ENCODE results near the gene NQO2.

Gene NQO2

DNA sequence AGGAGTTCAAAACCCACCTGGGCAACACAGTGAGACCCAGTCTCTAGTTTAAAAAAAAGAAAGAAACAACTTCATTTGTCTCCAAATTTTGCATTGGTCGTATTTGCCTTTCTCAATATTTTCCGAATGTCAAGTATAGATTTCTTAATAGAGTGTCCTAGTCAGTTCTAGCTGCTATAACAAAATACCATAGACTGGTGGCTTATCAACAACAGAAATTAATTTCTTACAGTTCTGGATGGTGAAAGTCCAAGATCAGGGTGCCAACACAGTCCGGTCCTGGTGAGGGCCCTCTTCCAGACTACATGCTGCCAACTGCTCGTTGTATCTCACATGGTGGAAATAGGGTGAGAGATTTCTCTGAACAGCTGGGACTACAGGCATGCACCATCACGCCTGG, 34.0 kb downstream of the NQO2 start:
- H3K4me1 ChIP-seq (ENCODE audit: low read depth, poor library complexity, severe bottlenecking): peaks cover 46% of the 10 kb centered on the region
- TF ChIP-seq, protein P1, sequence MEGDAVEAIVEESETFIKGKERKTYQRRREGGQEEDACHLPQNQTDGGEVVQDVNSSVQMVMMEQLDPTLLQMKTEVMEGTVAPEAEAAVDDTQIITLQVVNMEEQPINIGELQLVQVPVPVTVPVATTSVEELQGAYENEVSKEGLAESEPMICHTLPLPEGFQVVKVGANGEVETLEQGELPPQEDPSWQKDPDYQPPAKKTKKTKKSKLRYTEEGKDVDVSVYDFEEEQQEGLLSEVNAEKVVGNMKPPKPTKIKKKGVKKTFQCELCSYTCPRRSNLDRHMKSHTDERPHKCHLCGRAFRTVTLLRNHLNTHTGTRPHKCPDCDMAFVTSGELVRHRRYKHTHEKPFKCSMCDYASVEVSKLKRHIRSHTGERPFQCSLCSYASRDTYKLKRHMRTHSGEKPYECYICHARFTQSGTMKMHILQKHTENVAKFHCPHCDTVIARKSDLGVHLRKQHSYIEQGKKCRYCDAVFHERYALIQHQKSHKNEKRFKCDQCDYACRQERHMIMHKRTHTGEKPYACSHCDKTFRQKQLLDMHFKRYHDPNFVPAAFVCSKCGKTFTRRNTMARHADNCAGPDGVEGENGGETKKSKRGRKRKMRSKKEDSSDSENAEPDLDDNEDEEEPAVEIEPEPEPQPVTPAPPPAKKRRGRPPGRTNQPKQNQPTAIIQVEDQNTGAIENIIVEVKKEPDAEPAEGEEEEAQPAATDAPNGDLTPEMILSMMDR (conservative IDR thresholded peaks at IDR 0.05; ENCODE audit: low read depth, low read length): no peak

DNA sequence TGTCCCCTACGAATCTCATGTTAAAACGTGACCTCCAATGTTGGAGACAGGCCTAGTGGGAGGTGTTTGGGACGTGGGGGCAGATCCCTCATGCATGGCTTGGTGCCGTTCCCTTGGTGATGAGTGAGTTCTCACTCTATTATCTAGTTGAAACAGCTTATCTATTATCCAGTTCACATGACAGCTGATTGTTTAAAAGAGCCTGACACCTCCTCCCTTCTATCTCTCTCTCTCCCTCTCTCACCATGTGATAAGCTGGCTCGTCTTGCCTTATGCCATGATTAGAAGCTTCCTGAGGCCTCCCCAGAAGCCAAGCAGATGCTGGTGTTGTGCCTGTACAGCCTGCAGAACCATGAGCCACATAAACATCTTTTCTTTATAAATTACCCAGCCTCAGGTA, 35.7 kb downstream of the NQO2 start:
- Histone ChIP-seq H3K27me3 (ENCODE audit: insufficient read depth, low read depth) (no peaks in the 10 kb centered on the region), H3K79me2 (ENCODE audit: insufficient read depth, low read depth) (no peaks in the 10 kb centered on the region), H3K4me3 (IDR thresholded peaks at IDR 0.05; ENCODE audit: insufficient read depth, low read depth, low read length) (no peak overlapping the region), H4K20me1 (ENCODE audit: insufficient read depth) (no peaks in the 10 kb centered on the region), H3K4me2 (no peak overlapping the region), H2AFZ (ENCODE audit: low read depth) (no peak overlapping the region), H3K27ac (no peak overlapping the region), H3K36me3 (ENCODE audit: insufficient read depth) (no peaks in the 10 kb centered on the region), H3K4me1 (ENCODE audit: low read depth, poor library complexity, severe bottlenecking) (peaks cover 29% of the 10 kb centered on the region), H3K9ac (no peak overlapping the region)
- TF ChIP-seq, protein P1 (conservative IDR thresholded peaks at IDR 0.05; ENCODE audit: low read depth, low read length): no peak

More for the DNA sequence above, 34.0 kb downstream of the NQO2 start:
- Histone ChIP-seq H3K79me2 (ENCODE audit: insufficient read depth, low read depth) (no peaks in the 10 kb centered on the region), H2AFZ (ENCODE audit: low read depth) (no peak overlapping the region), H3K27me3 (ENCODE audit: insufficient read depth, low read depth) (no peaks in the 10 kb centered on the region), H4K20me1 (ENCODE audit: insufficient read depth) (no peaks in the 10 kb centered on the region), H3K4me2 (no peak overlapping the region), H3K9ac (no peak overlapping the region), H3K4me3 (IDR thresholded peaks at IDR 0.05; ENCODE audit: insufficient read depth, low read depth, low read length) (no peak overlapping the region), H3K27ac (no peak overlapping the region), H3K36me3 (ENCODE audit: insufficient read depth) (no peaks in the 10 kb centered on the region)

DNA sequence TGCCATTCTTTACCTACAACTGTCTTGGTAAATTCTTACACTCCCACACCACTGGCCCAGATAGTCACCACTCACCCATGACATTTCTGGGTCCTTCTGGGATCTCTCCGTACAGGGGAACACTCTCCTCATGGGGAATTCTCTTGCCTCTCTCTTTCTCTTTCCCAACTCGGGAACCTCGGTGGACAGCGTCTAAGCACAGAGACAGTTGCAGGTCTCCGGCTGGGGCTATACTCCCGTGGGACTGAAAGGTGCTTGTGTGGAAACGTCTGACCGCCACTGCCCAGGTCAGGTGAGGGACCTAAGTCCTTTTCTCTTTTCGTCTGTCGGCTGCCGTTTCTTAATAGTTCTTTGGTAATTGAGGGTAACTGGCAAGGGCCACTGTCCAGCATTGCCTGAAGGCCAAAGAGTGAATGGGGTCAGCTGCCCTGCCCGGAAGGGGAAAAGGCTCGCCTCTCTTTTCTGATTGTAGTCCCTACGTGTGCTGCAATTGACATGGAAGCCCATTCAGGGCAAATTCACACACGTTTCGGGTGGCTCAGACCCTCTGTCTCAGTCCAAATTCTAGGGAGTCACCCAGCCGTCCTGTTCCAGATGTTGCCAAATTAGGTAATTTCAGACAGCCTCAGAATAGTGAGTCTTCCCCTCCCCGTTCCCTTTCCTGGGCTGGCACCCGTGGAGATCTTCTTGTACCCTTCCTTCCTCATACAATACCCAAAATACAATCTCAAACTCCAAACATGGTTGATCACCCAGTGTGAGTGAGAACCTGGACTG, 37.4 kb downstream of the NQO2 start:
- TF ChIP-seq, protein P1 (conservative IDR thresholded peaks at IDR 0.05; ENCODE audit: low read depth, low read length): no peak
- Histone ChIP-seq H3K4me1 (ENCODE audit: low read depth, poor library complexity, severe bottlenecking) (peaks cover 13% of the 10 kb centered on the region), H3K4me3 (IDR thresholded peaks at IDR 0.05; ENCODE audit: insufficient read depth, low read depth, low read length) (no peak overlapping the region), H3K79me2 (ENCODE audit: insufficient read depth, low read depth) (no peaks in the 10 kb centered on the region), H3K9ac (no peak overlapping the region), H3K4me2 (no peak overlapping the region), H2AFZ (ENCODE audit: low read depth) (no peak overlapping the region), H3K36me3 (ENCODE audit: insufficient read depth) (no peaks in the 10 kb centered on the region), H3K27ac (no peak overlapping the region), H4K20me1 (ENCODE audit: insufficient read depth) (no peaks in the 10 kb centered on the region), H3K27me3 (ENCODE audit: insufficient read depth, low read depth) (no peaks in the 10 kb centered on the region)

DNA sequence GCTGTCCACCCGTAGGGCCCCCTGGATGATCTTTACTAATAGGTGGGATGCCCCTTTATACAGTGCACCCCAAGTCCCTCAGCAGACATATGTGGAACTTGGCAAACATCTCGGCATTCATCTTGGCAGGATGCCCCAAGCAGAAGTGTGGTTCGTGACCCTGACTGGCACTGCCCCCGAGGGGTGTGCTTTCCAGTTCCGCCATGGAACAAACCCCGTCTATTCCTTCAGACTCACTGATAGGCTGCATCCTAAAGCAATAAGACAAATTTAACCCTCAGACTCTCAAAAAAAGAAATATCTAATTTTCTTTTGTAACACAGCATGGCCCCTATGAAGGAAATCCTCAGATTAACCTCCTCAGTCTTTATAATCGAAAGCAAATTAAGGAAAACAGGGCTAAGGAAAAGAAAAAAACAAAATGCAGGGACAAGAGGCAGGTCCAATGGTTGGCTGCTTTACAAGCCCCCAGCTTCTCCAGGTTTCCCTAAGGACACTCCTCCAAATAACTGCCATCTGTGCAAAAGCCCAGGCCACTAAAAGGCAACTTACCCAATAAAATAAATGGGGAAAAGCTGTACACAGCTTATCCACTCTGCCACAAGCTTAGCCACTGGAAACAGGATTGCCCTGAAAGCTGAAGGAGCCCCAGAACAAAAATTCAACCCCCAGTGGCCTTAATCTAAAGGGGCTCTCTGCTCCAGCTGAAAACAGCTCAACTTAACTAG, 38.1 kb downstream of the NQO2 start:
- Histone ChIP-seq H3K36me3 (ENCODE audit: insufficient read depth) (no peaks in the 10 kb centered on the region), H3K27me3 (ENCODE audit: insufficient read depth, low read depth) (no peaks in the 10 kb centered on the region), H3K4me1 (ENCODE audit: low read depth, poor library complexity, severe bottlenecking) (peaks cover 5% of the 10 kb centered on the region), H3K79me2 (ENCODE audit: insufficient read depth, low read depth) (no peaks in the 10 kb centered on the region), H4K20me1 (ENCODE audit: insufficient read depth) (no peaks in the 10 kb centered on the region), H3K27ac (no peak overlapping the region), H2AFZ (ENCODE audit: low read depth) (no peak overlapping the region), H3K4me2 (no peak overlapping the region), H3K4me3 (IDR thresholded peaks at IDR 0.05; ENCODE audit: insufficient read depth, low read depth, low read length) (no peak overlapping the region), H3K9ac (no peak overlapping the region)
- TF ChIP-seq, protein P1 (conservative IDR thresholded peaks at IDR 0.05; ENCODE audit: low read depth, low read length): no peak

Data from KMS-11 (cell line).